H1 (cell line): Measurements from ENCODE around the gene ZSCAN10. TPM values are rescaled to one million over a fixed set of nuclear protein-coding genes. Genes with fewer than 3 reads are reported as not detected.
A peak's percentile ranks its signal among the peaks of the same experiment; 100 is the strongest.

ENCODE experiments used
- ASH2L ChIP-seq: fragments of 200-600, 300-600 bp; sonication (generic); IDR thresholded peaks from one replicate; pipeline ENCODE4 v1.7.1; 2017; ENCODE audit warnings: low read length
- ATF2 ChIP-seq: IDR thresholded peaks from 2 replicates; pipeline ENCODE4 v1.6.1; 2012; ENCODE audit warnings: low read length, inconsistent platforms
- ATF3 ChIP-seq: IDR thresholded peaks from 2 replicates; pipeline ENCODE4 v1.6.1; 2011; ENCODE audit warnings: low read depth, mild to moderate bottlenecking, low read length; ENCODE audit not compliant: insufficient read depth
- CHD7 ChIP-seq: fragments of 300-600 bp; sonication (generic); IDR thresholded peaks from 2 replicates; pipeline ENCODE4 v1.7.1; 2012; ENCODE audit warnings: low read length, moderate library complexity, mild to moderate bottlenecking, inconsistent platforms; ENCODE audit not compliant: insufficient replicate concordance
- MAX ChIP-seq: IDR thresholded peaks from 2 replicates; pipeline ENCODE4 v1.6.1; 2012; ENCODE audit warnings: inconsistent platforms
- POLR2A ChIP-seq, 2 experiments: IDR thresholded peaks; 1 replicate in 1 of 2; 2 replicates in 1 of 2; pipeline ENCODE4 v1.6.1; 2011; ENCODE audit warnings: low read depth in 2 of 2, low read length in 2 of 2, mild to moderate bottlenecking in 2 of 2; ENCODE audit errors: control extremely low read depth in 1 of 2
- POU5F1 ChIP-seq: IDR thresholded peaks from 2 replicates; pipeline ENCODE4 v1.6.1; 2011; ENCODE audit warnings: low read depth, mild to moderate bottlenecking, low read length, moderate library complexity
- polyA plus RNA-seq, 7 experiments: library from polyadenylated mRNA; depleted of rRNA in 3 of 7; stranded (reverse) in 5 of 7; unstranded in 2 of 7; fragments of >200 nt in 5 of 7; fragments of 200-250 nt in 2 of 7; gene quantifications; 1 replicate in 5 of 7; 2 replicates in 1 of 7; 4 replicates in 1 of 7; pipeline versions ENCODE4 v1.2.1 to v1.2.3, GENCODE V29; 2011 to 2013; ENCODE audit warnings: missing spikeins in 2 of 7, mixed read lengths in 2 of 7
- total RNA-seq: library from RNA; stranded (reverse); fragmentation: NEBNext Ultra II Directional; extraction: Animal tissue kit (Norgen Biotek cat#: 25700); gene quantifications from 2 replicates; pipeline ENCODE4 v1.2.1, GENCODE V29; 2021

Gene ZSCAN10
- total and polyA plus RNA-seq, 2 of the 8 experiments (the other 6 are each of a cell fraction or from before 2014, with no cell fraction given), result 209 to 314 TPM

GRCh38 chr16:3045758-3046640 lies 53.1 kb downstream of the ZSCAN10 start, which contains the start of gene MMP25 (continued):
- TF ChIP-seq CHD7, result no peak
- no peak for TF ChIP-seq POLR2A (IDR thresholded peaks at IDR 0.05; ENCODE audit: control extremely low read depth in 1 of 2, low read depth in 2 of 2, low read length in 2 of 2)
- no peak for TF ChIP-seq ATF3
- peak; percentile 60; the same call in 1 of the 2 replicates for TF ChIP-seq MAX
- peak; percentile 13 for TF ChIP-seq ASH2L
- no peak for TF ChIP-seq ATF2
- TF ChIP-seq POU5F1, result no peak
